GM12878 (cell line): ENCODE results near the gene MZB1. TPM values are rescaled to one million over a fixed set of nuclear protein-coding genes. Genes with fewer than 3 reads are reported as not detected.
"Not testable (repeated sequence)": the region's sequence is repeated elsewhere in the genome, so short reads cannot be mapped to it uniquely, and the experiment has no call there.

Experiments
- ATAC-seq: fragments of 200-7000 bp; cut with Tn5 transposase; 3 replicates; pipeline ENCODE4 v1.9.1; 2020; ENCODE audit warnings: mild to moderate bottlenecking, moderate library complexity
- BruUV-seq: library from RNA; stranded (reverse); fragments of 400-500 nt; replicated peaks from 2 replicates; lab custom pipeline; 2021; lab: Mats Ljungman, UMichigan
- CTCF ChIA-PET: fragments of 300-600 bp; sonication (Branson Sonifier 250); formaldehyde crosslinking; extraction: SDS; loops from one replicate; lab custom pipeline; 2021; ENCODE audit warnings: inconsistent platforms; lab: Yijun Ruan, JAX
- POLR2A ChIA-PET: fragments of 350-600 bp; formaldehyde crosslinking; extraction: SDS; loops from one replicate; lab custom pipeline; 2021; ENCODE audit warnings: inconsistent platforms; lab: Charles Lee
- RAD21 ChIA-PET: fragments of 300-600 bp; sonication (Branson Sonifier 250); formaldehyde crosslinking; loops from one replicate; lab custom pipeline; 2023; ENCODE audit warnings: antibody characterized with exemption; ENCODE audit not compliant: unreplicated experiment; lab: Charles Lee
- SMC1A ChIA-PET: fragments of 300-600 bp; sonication (Branson Sonifier 250); formaldehyde crosslinking; loops from one replicate; lab custom pipeline; 2023; ENCODE audit not compliant: unreplicated experiment, uncharacterized antibody; lab: Charles Lee
- DNase-seq: peaks from one replicate; pipeline ENCODE4 v3.0.0-alpha.2; 2011; ENCODE audit warnings: low read depth, low spot score
- FAIRE-seq: peaks from 3 replicates; lab custom pipeline; 2011; peaks lifted over from hg19 to GRCh38; lab: Jason Lieb, UNC
- H2AFZ ChIP-seq: 2 replicates; pipeline ENCODE4 v1.6.0; 2011; ENCODE audit warnings: low read depth, low read length, control low read depth; ENCODE audit not compliant: control insufficient read depth
- H3K27ac ChIP-seq: 2 replicates; pipeline ENCODE4 v1.5.1; 2011; ENCODE audit warnings: control low read depth; ENCODE audit not compliant: control insufficient read depth, insufficient read depth
- H3K27me3 ChIP-seq, 2 experiments: replicated peaks in 1 of 2; 2 replicates each; pipeline versions ENCODE4 v1.6.0 to v1.6.1; 2011; ENCODE audit warnings: low read length in 1 of 2; ENCODE audit not compliant: control insufficient read depth in 2 of 2, insufficient read depth in 2 of 2
- H3K36me3 ChIP-seq, 2 experiments: 2 replicates each; pipeline ENCODE4 v1.5.1; 2011; ENCODE audit warnings: low read length in 1 of 2; ENCODE audit not compliant: control insufficient read depth in 2 of 2, insufficient read depth in 2 of 2
- H3K4me1 ChIP-seq: 2 replicates; pipeline ENCODE4 v1.6.1; 2011; ENCODE audit warnings: mild to moderate bottlenecking, low read length, moderate library complexity, mixed read lengths; ENCODE audit not compliant: control insufficient read depth, insufficient read depth
- H3K4me2 ChIP-seq: 2 replicates; pipeline ENCODE4 v1.6.0; 2011; ENCODE audit warnings: control low read depth; ENCODE audit not compliant: control insufficient read depth, insufficient read depth
- H3K4me3 ChIP-seq: fragments of 200-600 bp; sonication (generic); 2 replicates; pipeline ENCODE4 v1.5.1; 2016
- H3K79me2 ChIP-seq: 2 replicates; pipeline ENCODE4 v1.6.0; 2011; ENCODE audit warnings: low read length; ENCODE audit not compliant: control insufficient read depth, insufficient read depth
- H3K9ac ChIP-seq: 2 replicates; pipeline ENCODE4 v1.8.0; 2011; ENCODE audit warnings: low read length, control low read depth, mixed read lengths; ENCODE audit not compliant: control insufficient read depth, insufficient read depth
- H3K9me3 ChIP-seq: replicated peaks from 3 replicates; pipeline ENCODE4 v1.5.1; 2011; ENCODE audit warnings: mild to moderate bottlenecking, low read length; ENCODE audit not compliant: control insufficient read depth, insufficient read depth
- H4K20me1 ChIP-seq: 2 replicates; pipeline ENCODE4 v1.6.0; 2011; ENCODE audit not compliant: control insufficient read depth, insufficient read depth
- SPI1 ChIP-seq: IDR thresholded peaks from 2 replicates; pipeline ENCODE4 v1.6.1; 2011; ENCODE audit warnings: low read depth, mild to moderate bottlenecking, low read length, moderate library complexity, borderline replicate concordance; ENCODE audit not compliant: insufficient read depth
- TBL1XR1 ChIP-seq: IDR thresholded peaks from 2 replicates; pipeline ENCODE4 v1.6.1; 2012; ENCODE audit warnings: low read depth, low read length, improper control_type of control experiment
- WGBS: methylation state at CpG from one replicate; pipeline ENCODE4 v1.1.6; 2016; ENCODE audit warnings: low lambda C conversion rate; ENCODE audit not compliant: insufficient replicate concordance, insufficient coverage; ENCODE audit errors: missing lambda C conversion rate; 5-methylcytosine and 5-hydroxymethylcytosine counted together
- in situ Hi-C: fragments of 300-500 bp; cut with MboI; formaldehyde crosslinking; loops from 9 replicates; pipeline ENCODE4 v1.14.3; 2018; ENCODE audit warnings: mixed read lengths
- intact Hi-C: fragments of 100-400 bp; cut with micrococcal nuclease; formaldehyde crosslinking; loops from one replicate; pipeline ENCODE4 v1.14.2; 2022; ENCODE audit not compliant: unreplicated experiment
- polyA plus RNA-seq, 11 experiments: library from polyadenylated mRNA; depleted of rRNA in 4 of 11; unstranded in 6 of 11; stranded (reverse) in 5 of 11; fragments of >200 nt; fragmentation: Nextera tagmentation in 4 of 11; fragmentation: Illumina TruSeq in 1 of 11; extraction: Ambion mirVana in 4 of 11; extraction: Trizol in 1 of 11; gene quantifications; 1 replicate in 1 of 11; 2 replicates in 10 of 11; pipeline versions ENCODE4 v1.2.1 to v1.2.3, GENCODE V29; 2011 to 2016; ENCODE audit warnings: inconsistent platforms in 2 of 11, missing spikeins in 2 of 11, low read depth in 1 of 11
- total RNA-seq, 4 experiments: library from RNA; depleted of rRNA in 3 of 4; stranded (reverse); fragments of >200 nt in 3 of 4; fragmentation: Illumina TruSeq in 1 of 4; extraction: Trizol in 1 of 4; gene quantifications; 2 replicates each; pipeline versions ENCODE4 v1.2.1 to v1.2.3, GENCODE V29; 2013 to 2021
- TF ChIP-seq, protein P1 (sequence below): fragments of 450-650 bp; IDR thresholded peaks from 2 replicates; pipeline ENCODE4 v1.6.1; 2018; ENCODE audit warnings: mild to moderate bottlenecking, low read depth, moderate library complexity; ENCODE audit not compliant: partially characterized antibody

MZB1 gene
- total and polyA plus RNA-seq, 10 of the 15 experiments (the other 5 are each of a cell fraction or from before 2014, with no cell fraction given) = 19.3 to 406 (median 188) TPM

DNA sequence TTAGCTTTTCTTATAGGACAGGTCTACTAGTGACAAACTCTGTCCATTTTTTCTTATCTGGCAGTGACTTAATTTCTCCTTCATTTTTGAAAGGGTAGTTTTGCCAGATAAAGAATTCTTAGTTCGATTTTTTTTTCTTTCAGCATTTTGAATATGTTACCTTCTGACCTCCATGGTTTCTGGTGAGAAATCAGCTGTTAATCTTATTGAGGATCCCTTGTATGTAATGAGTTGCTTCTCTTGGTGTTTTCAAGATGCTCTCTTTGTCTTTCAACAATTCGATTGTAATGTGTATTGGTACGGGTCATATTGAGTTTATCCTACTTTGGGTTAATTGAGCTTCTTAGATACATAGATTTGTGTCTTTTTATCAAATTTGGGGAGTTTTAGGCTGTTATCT is 35.5 kb downstream of the MZB1 start (continued):
- TF ChIP-seq SPI1 (no peak), TBL1XR1 (no peak)
- TF ChIP-seq, protein P1, sequence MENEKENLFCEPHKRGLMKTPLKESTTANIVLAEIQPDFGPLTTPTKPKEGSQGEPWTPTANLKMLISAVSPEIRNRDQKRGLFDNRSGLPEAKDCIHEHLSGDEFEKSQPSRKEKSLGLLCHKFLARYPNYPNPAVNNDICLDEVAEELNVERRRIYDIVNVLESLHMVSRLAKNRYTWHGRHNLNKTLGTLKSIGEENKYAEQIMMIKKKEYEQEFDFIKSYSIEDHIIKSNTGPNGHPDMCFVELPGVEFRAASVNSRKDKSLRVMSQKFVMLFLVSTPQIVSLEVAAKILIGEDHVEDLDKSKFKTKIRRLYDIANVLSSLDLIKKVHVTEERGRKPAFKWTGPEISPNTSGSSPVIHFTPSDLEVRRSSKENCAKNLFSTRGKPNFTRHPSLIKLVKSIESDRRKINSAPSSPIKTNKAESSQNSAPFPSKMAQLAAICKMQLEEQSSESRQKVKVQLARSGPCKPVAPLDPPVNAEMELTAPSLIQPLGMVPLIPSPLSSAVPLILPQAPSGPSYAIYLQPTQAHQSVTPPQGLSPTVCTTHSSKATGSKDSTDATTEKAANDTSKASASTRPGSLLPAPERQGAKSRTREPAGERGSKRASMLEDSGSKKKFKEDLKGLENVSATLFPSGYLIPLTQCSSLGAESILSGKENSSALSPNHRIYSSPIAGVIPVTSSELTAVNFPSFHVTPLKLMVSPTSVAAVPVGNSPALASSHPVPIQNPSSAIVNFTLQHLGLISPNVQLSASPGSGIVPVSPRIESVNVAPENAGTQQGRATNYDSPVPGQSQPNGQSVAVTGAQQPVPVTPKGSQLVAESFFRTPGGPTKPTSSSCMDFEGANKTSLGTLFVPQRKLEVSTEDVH = no peak

GRCh38 chr5:139347863-139348262 is 41.9 kb downstream of the MZB1 start:
- ATAC-seq, DNase-seq, in situ Hi-C loops, H4K20me1 ChIP-seq, H3K36me3 ChIP-seq, BruUV-seq, H3K27ac ChIP-seq, H3K9me3 ChIP-seq, H3K27me3 ChIP-seq, H3K9ac ChIP-seq, intact Hi-C loops, H3K4me1 ChIP-seq, H3K4me2 ChIP-seq, FAIRE-seq, H2AFZ ChIP-seq, H3K4me3 ChIP-seq: not testable (repeated sequence)
- WGBS = 66% methylated on average over 8 of the region's 9 CpGs
- RAD21 ChIA-PET = interaction anchor here (1.0 kb wide), 1 partner anchor 72 kb away, joined by 3 read pairs; no protein-coding TSS in a partner anchor
- CTCF ChIA-PET = interaction anchor here (0.7 kb wide), 1 partner anchor 1115 kb away, joined by 3 read pairs; no protein-coding TSS in a partner anchor
- POLR2A ChIA-PET = interaction anchor here (0.6 kb wide), 3 partner anchors 35 to 822 kb away, joined by 3 read pairs; no protein-coding TSS in a partner anchor
- H3K79me2 ChIP-seq = peaks cover 51% of the 10 kb centered on the region
- SMC1A ChIA-PET = interaction anchor here (0.7 kb wide), 1 partner anchor 232 kb away, joined by 3 read pairs; no protein-coding TSS in a partner anchor

DNA sequence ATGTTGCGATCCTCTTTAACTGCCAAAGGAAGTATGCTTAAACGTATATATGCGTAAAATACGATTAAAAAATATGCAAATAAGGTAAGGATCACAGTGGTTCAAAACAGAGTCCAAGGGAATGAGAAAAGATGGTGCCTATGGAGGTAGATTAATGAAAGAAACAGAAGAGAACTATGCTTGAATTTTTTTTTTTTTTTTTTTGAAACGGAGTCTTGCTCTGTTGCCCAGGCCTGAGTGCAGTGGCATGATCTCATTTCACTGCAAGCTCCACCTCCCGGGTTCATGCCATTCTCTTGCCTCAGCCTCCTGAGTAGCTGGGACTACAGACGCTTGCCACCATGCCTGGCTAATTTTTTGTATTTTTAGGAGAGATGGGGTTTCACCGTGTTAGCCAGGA is 44.3 kb downstream of the MZB1 start:
- H3K9ac ChIP-seq, H3K4me3 ChIP-seq, FAIRE-seq, intact Hi-C loops, SMC1A ChIA-PET, in situ Hi-C loops, H3K36me3 ChIP-seq, ATAC-seq, BruUV-seq, RAD21 ChIA-PET, H3K27me3 ChIP-seq, H4K20me1 ChIP-seq, DNase-seq, H2AFZ ChIP-seq, CTCF ChIA-PET, H3K27ac ChIP-seq, H3K4me2 ChIP-seq, H3K9me3 ChIP-seq, H3K4me1 ChIP-seq: not testable (repeated sequence)
- POLR2A ChIA-PET = interaction anchor here (0.6 to 1.9 kb wide), 5 partner anchors 16 to 700 kb away, joined by 3 to 5 read pairs (median 4); no protein-coding TSS in a partner anchor
- H3K79me2 ChIP-seq = peaks cover 59% of the 10 kb centered on the region
- 93% methylated on average over 8 of the region's 8 CpGs for WGBS
